A172 (cell line): ENCODE data around the gene SLC9A7. TPM values are rescaled to one million over a fixed set of nuclear protein-coding genes. Genes with fewer than 3 reads are reported as not detected.

Experiments used
- DNase-seq: peaks from one replicate; pipeline ENCODE4 v3.0.0-alpha.2; 2015; ENCODE audit warnings: low spot score
- total RNA-seq: library from RNA; depleted of rRNA; stranded (reverse); fragments of >200 nt; shearing (Covaris generic); gene quantifications from 2 replicates; pipeline ENCODE4 v1.2.3, GENCODE V29; 2014

Gene SLC9A7
- total RNA-seq, 1 experiment from 2014 or later, result 9.7 TPM

DNA sequence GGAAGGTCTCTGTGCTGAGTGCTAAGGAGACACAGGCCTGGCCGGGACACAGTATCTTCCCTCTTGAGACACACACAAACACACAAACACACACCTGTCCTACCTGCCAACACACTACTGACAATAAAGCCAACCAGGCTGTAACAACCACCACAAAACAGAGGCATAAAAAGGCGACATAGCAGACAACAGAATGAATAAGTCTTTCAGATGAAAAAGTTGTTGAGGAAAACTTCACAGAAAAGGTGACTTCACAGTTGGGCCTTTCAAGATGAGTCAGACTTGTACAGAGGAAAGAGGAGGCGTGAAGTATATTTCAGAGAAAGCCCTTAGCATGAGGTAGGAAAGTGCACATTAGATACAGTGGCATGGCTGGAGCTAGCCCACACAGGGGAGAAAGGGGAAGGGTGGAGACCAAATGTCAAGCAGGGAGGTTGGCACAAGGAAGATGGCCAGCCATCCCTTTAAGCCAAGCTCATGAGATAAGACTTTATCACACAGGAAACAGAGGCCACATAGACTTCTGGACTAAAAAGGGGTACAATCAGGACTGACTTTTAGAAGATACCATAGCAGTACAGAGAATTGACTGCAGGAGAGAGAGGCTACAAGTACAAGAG is 54.0 kb downstream of the SLC9A7 start:
- peak; percentile 4 for DNase-seq

DNA sequence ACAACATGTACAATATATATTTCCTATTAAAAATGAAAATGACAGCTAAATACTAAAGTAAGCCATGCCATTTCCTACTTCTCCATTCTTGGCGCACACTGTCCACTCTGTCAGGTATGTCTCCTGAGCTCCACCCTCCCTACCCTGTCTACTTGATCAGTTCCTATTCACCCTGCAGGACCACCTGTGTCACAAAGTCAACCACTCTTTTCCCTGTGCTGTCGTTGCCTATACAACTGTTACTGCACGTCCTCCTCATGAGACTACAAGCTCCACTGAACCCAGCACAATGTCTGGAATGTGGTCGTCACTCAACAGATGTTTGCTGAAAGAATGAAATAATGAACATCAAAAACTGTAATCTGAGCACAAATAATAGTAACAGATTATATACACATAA is 54.9 kb downstream of the SLC9A7 start:
- DNase-seq, result no peak

DNA sequence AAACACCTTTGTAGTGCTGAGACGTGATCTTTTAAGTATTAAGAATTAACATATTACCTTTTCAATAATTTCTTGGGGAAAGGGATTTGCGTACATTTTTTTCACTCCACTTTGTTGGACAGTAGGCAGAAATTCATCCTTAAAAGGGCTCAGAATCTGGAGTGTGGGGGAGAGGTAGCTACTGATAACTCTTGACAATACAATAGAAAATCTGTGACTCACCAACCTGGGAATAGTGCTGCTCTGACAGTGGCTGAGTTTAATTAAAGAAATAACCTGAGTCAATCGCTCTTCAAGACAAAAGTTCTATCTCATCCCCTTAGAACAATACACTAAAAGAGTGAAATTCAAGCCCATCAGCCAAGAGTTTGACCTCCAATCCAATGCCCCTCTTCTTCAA is 60.2 kb downstream of the SLC9A7 start:
- DNase-seq, result peak; percentile 22

- DNase-seq, result no peak
Measured at GRCh38 chrX:46695491-46695890, 63.4 kb downstream of the SLC9A7 start.

DNA sequence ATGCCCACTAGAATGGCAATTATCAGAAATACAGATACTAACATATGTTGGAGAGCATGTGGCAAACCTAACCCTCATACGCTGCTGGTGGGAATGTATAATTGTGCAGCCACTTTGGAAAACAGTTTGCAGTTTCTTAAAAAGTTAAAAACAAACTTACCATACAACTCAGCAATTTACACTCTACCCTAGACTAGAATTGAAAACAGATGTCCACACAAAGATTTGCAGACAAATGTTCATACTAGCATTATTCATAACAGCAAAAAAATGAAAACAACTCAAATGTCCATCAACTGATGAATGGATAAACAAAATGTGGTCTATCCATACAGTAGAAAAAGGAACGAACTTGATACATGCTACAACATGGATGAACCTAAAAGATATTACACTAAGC is 64.4 kb downstream of the SLC9A7 start:
- DNase-seq, result no peak

GRCh38 chrX:46693149-46693548 is 65.8 kb downstream of the SLC9A7 start:
- no peak for DNase-seq

DNA sequence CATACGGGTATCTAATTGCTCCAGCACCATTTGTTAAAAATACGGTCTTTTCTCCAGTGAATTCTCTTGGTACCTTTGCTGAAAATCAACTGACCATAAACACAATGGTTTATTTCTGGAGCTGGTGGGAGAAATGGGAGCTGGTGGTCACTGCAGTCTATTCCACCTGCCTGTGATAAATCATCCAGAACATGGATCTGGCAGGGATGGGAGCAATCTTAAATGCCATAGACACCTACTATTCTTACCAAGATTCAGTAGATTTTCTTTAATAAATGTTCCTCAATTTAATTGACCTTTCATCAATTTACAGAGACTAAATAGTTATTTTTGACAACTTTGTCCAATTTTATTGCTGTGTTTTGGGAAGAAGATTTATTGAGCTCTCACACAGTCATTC is 68.1 kb downstream of the SLC9A7 start:
- no peak for DNase-seq

DNA sequence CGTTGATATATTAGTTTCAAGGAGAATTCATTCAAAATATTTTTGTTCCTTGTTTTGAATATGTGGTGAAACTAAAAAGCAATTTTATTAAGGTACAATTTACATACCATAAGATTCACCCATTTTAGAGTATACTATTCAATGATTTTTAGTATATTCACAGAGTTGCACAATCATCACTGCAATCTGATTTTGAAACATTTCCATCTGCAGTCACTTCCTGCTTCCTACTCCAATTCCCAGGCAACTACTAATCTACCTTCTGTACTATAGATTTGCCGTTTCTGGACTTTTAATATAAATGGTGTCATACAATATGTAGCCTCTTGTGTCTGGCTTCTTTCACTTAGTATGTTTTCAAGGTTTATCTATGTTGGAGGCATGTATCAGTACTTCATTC is 71.3 kb downstream of the SLC9A7 start:
- DNase-seq, result no peak

DNA sequence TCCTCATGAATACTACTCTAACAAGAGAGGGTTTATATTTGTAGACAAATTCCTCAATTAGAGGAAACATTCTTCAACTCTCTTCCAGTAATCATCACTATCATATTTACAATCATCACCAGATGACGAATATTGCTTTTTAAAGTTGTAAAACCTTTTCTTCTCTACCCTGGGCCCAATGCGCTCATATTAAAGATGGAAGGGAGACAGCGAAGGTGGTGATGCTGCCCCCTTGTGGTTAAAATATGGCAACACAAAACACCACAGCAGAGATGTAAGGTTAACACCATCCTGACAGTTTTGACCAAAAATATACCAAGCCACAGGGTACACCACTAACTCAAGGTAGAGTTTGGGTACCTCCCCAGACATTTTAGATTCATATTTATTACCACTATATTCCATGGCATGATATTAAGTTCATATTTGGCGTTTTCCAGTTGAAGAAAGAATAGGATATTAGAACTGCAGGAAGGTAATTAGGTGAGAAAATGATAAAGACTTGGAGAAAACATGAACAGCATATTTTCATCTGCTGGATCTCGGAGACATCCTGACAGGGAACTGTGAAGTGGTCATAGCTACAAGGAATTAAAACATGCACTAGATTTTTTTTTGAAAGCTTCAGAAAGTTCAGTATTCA is 72.8 kb downstream of the SLC9A7 start:
- DNase-seq, result peak; percentile 19

DNA sequence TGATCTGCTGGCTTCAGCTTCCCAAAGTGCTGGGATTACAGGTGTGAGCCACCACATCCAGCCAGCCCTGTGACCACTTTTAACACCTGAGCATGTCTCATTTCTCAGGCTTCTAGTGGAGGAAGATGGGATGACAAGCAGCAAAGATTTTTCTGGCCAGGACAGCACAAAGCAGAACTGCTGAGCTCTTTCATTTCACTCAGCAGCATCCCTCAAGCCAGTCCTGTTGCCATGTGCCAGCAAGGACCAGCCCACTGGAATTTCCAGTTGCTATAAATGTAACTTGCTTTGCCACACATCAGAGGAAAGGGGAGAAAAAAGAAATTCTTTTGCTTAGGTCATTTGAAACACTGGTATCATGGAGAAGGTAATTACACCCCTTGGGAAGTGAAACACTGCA is 75.9 kb downstream of the SLC9A7 start:
- DNase-seq, result no peak

DNA sequence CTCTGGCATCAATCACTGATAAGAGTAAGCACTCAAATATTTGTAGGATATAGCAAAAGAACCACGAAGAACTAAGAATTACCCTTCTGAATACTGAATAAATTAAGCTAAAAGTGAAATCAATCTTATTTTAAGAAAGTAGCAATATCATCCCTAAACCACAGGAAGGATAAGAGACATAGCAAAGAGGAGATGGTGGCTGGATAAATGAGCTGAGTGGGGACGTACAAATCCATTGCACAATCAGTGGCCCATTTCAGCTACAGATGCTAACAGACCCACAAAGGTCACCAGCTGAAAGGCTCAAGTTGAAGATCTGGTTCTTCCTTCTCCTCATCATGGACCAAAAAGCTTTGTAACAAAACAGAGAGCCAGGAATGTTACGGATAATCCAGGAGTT is 77.1 kb downstream of the SLC9A7 start:
- no peak for DNase-seq

- DNase-seq, result no peak
Measured at GRCh38 chrX:46678232-46678631, 80.7 kb downstream of the SLC9A7 start.

- no peak for DNase-seq
Measured at GRCh38 chrX:46676399-46677356, 82.2 kb downstream of the SLC9A7 start.

GRCh38 chrX:46673620-46674359 is 85.1 kb downstream of the SLC9A7 start:
- DNase-seq, result no peak

DNA sequence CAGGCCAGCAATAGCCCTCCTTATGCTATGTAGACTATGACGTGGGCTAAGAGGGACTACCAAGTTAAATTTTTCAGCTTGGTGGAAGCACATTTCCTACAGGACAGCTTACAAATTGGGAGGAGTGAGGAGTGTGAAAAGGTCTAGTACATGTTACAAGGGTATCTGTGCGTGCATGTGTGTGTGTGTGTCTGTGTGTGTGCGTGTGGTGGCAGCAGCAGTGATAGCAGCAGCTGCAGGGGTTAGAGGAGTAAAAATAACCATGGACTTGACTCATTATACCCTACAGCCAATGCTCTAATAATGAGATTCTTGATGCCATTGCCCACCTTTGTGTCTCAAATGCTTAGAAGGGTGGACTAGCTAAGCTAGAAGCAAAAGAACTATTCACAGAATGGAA is 88.6 kb downstream of the SLC9A7 start:
- no peak for DNase-seq

DNA sequence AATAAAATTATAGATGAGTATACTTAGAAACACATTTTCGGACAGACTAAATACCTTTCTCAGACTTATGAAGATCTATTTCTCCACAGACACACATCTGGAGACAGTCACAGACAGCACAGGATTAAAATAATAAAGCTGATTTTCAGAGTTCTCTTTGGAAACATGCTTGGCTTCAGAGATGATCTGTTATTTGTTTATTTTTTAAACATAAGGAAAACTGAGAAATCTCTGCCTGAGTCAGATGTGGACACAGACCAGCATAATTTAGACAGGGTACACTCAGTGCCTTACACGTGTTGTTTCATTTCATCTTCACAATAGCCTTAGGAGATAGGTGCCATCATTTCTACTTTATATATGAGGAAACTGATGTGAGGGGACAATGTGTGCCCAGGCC is 92.1 kb downstream of the SLC9A7 start:
- no peak for DNase-seq

GRCh38 chrX:46665232-46666152 is 93.4 kb downstream of the SLC9A7 start:
- DNase-seq, result peak; percentile 13

- peak; percentile 59 for DNase-seq
Measured at GRCh38 chrX:46662188-46662958, 96.5 kb downstream of the SLC9A7 start.

DNA sequence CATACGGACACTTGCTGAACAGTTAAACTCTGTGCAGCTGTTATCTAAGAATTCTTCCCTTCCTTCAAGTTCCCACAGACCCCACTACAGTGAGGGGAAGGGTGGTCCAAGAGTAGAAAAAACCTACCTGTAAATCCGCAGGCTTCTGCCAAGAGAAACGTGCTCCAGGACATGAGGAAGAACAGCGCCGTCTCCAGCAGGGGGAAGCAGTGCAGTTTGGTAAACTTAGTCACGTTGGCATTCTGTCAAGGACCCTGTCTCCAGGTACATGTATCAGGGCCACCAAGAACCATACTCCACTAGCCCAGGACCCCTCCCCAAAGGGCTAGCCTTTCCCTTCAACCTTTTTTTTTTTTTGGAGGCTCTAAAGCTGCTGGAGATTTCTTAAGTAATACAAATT is 105.4 kb downstream of the SLC9A7 start:
- DNase-seq, result peak; percentile 5
